Esophagus squamous epithelium (tissue), 4 donors: ENCODE data around the gene LMF1.

ENCODE experiments used
- POLR2A ChIP-seq, 4 donors: fragments of 450-650 bp; IDR thresholded peaks; one replicate each; pipeline ENCODE4 v1.6.1; 2017; ENCODE audit warnings: antibody characterized with exemption in 4 of 4, mild to moderate bottlenecking in 4 of 4, moderate library complexity in 3 of 4
- TF ChIP-seq, protein P1 (sequence below), 6 experiments: fragments of 450-650 bp in 4 of 6; fragments of 200-600 bp in 2 of 6; sonication (generic) in 2 of 6; IDR thresholded peaks; one replicate each; pipeline ENCODE4 v1.5.1; 2016 to 2019; ENCODE audit warnings: antibody characterized with exemption in 6 of 6, mild to moderate bottlenecking in 4 of 6, moderate library complexity in 4 of 6

DNA sequence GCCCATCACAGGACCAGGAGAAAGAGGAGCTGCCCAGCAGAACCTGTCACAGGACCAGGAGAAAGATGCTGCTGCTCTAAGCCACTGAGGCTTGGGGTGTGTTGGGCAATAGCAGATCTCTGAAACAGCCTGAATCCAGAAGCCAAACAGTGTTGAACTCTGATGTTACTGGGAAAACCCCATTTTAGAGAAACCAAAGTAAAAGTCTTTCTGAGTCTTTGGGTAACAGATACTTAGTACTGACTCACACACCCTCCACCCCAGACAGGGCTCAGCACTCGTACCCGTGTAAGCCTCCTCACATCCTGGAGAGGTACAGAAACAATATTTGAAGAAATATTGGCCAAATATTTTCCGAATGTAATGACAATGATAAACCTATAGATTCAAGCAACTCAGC is 87.4 kb downstream of the LMF1 start:
- TF ChIP-seq, protein P1, sequence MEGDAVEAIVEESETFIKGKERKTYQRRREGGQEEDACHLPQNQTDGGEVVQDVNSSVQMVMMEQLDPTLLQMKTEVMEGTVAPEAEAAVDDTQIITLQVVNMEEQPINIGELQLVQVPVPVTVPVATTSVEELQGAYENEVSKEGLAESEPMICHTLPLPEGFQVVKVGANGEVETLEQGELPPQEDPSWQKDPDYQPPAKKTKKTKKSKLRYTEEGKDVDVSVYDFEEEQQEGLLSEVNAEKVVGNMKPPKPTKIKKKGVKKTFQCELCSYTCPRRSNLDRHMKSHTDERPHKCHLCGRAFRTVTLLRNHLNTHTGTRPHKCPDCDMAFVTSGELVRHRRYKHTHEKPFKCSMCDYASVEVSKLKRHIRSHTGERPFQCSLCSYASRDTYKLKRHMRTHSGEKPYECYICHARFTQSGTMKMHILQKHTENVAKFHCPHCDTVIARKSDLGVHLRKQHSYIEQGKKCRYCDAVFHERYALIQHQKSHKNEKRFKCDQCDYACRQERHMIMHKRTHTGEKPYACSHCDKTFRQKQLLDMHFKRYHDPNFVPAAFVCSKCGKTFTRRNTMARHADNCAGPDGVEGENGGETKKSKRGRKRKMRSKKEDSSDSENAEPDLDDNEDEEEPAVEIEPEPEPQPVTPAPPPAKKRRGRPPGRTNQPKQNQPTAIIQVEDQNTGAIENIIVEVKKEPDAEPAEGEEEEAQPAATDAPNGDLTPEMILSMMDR (IDR thresholded peaks at IDR 0.05), result no peak
- TF ChIP-seq POLR2A (IDR thresholded peaks at IDR 0.05), result no peak
